ENCODE measurements around the gene KLHL25.

Gene KLHL25

GRCh38 chr15:85743392-85744055 is 51.2 kb downstream of the KLHL25 start:
- DNase-seq, result no peak

GRCh38 chr15:85742186-85742821 is 52.4 kb downstream of the KLHL25 start:
- no peak for DNase-seq

GRCh38 chr15:85741662-85742061 is 53.1 kb downstream of the KLHL25 start:
- DNase-seq, result no peak

GRCh38 chr15:85741021-85741421 is 53.7 kb downstream of the KLHL25 start:
- DNase-seq, result no peak

- DNase-seq, result no peak
Measured at GRCh38 chr15:85737061-85737460, 57.7 kb downstream of the KLHL25 start.

GRCh38 chr15:85733416-85733815 is 61.3 kb downstream of the KLHL25 start:
- no peak for DNase-seq

GRCh38 chr15:85730001-85730820 is 64.5 kb downstream of the KLHL25 start:
- peak; percentile 73 to 80 (median 74) for DNase-seq

- no peak for DNase-seq
Measured at GRCh38 chr15:85727068-85727467, 67.7 kb downstream of the KLHL25 start.

GRCh38 chr15:85726454-85726853 is 68.3 kb downstream of the KLHL25 start:
- DNase-seq, result no peak

GRCh38 chr15:85725564-85725963 is 69.2 kb downstream of the KLHL25 start:
- DNase-seq, result no peak

GRCh38 chr15:85725019-85725418 is 69.7 kb downstream of the KLHL25 start:
- DNase-seq, result no peak

- DNase-seq, result no peak
Measured at GRCh38 chr15:85723960-85724945, 70.5 kb downstream of the KLHL25 start.

GRCh38 chr15:85722374-85723152 is 72.2 kb downstream of the KLHL25 start:
- peak in 1 of 3 donors; percentile 43 for DNase-seq

GRCh38 chr15:85718981-85719380 is 75.7 kb downstream of the KLHL25 start:
- no peak for DNase-seq

GRCh38 chr15:85718271-85718971 is 76.3 kb downstream of the KLHL25 start:
- no peak for DNase-seq

GRCh38 chr15:85717212-85717611 is 77.5 kb downstream of the KLHL25 start:
- DNase-seq, result no peak

GRCh38 chr15:85716261-85716660 is 78.5 kb downstream of the KLHL25 start:
- DNase-seq, result no peak

- DNase-seq, result peak; percentile 38 to 73 (median 51)
Measured at GRCh38 chr15:85711580-85712192, 83.0 kb downstream of the KLHL25 start.

GRCh38 chr15:85710340-85710842 is 84.3 kb downstream of the KLHL25 start:
- DNase-seq, result peak in 2 of 3 donors; percentile 38 to 66

Data from suppressor macrophage treated with lipopolysaccharide for 1 hour (primary cell).